NCI-H510A (cell line): ENCODE results near the gene NAB1.
"Not testable (repeated sequence)": the region's sequence is repeated elsewhere in the genome, so short reads cannot be mapped to it uniquely, and the experiment has no call there.

Experiments used
- DNase-seq: peaks from one replicate; lab custom pipeline; 2025; lab: John Stamatoyannopoulos, UW

NAB1 gene

GRCh38 chr2:190670182-190670946, 21.5 kb downstream of the NAB1 start:
- DNase-seq: no peak

- DNase-seq: no peak
Observed at GRCh38 chr2:190674966-190675650, 26.2 kb downstream of the NAB1 start.

- DNase-seq: no peak
Observed at GRCh38 chr2:190677255-190677654, 28.4 kb downstream of the NAB1 start.

GRCh38 chr2:190678444-190679162, 29.7 kb downstream of the NAB1 start:
- DNase-seq: no peak

GRCh38 chr2:190679391-190679790, 30.5 kb downstream of the NAB1 start:
- DNase-seq: no peak

- no peak for DNase-seq
Observed at GRCh38 chr2:190679813-190680591, 31.1 kb downstream of the NAB1 start.

GRCh38 chr2:190682168-190682567, 33.3 kb downstream of the NAB1 start:
- DNase-seq: no peak

GRCh38 chr2:190683802-190684201, 34.9 kb downstream of the NAB1 start:
- DNase-seq: no peak

GRCh38 chr2:190684931-190685330, 36.0 kb downstream of the NAB1 start:
- DNase-seq: no peak

- DNase-seq: no peak
Observed at GRCh38 chr2:190685333-190685732, 36.5 kb downstream of the NAB1 start.

GRCh38 chr2:190693533-190694232, 44.8 kb downstream of the NAB1 start:
- DNase-seq: no peak

GRCh38 chr2:190694479-190694878, 45.6 kb downstream of the NAB1 start:
- DNase-seq: no peak

- DNase-seq: no peak
Observed at GRCh38 chr2:190695739-190696138, 46.9 kb downstream of the NAB1 start.

- no peak for DNase-seq
Observed at GRCh38 chr2:190696792-190697398, 48.0 kb downstream of the NAB1 start.

- no peak for DNase-seq
Observed at GRCh38 chr2:190697421-190697820, 48.5 kb downstream of the NAB1 start.

- no peak for DNase-seq
Observed at GRCh38 chr2:190698895-190699294, 50.0 kb downstream of the NAB1 start.

- no peak for DNase-seq
Observed at GRCh38 chr2:190701586-190701985, 52.7 kb downstream of the NAB1 start.

- no peak for DNase-seq
Observed at GRCh38 chr2:190705280-190705679, 56.4 kb downstream of the NAB1 start.

GRCh38 chr2:190707726-190708125, 58.8 kb downstream of the NAB1 start:
- no peak for DNase-seq

- DNase-seq: not testable (repeated sequence)
Observed at GRCh38 chr2:190708650-190709049, 59.8 kb downstream of the NAB1 start.

- DNase-seq: no peak
Observed at GRCh38 chr2:190711069-190711468, 62.2 kb downstream of the NAB1 start.
